ENCODE measurements around the gene PDILT. TPM values are rescaled to one million over a fixed set of nuclear protein-coding genes. Genes with fewer than 3 reads are reported as not detected.

Gene PDILT
- total and polyA plus RNA-seq, 2 of the 8 experiments (the other 6 are each of a cell fraction or from before 2014, with no cell fraction given): not detected

- H4K20me1 ChIP-seq (replicated peaks in 1 of 2; ENCODE audit: control insufficient read depth in 1 of 2, insufficient read depth in 2 of 2, low read length in 2 of 2): no peaks in the 10 kb centered on the region
- H4K91ac ChIP-seq (replicated peaks; ENCODE audit: insufficient read length, low read length): no peak overlapping the region
- CTCF ChIA-PET (ENCODE audit: partially characterized antibody): interaction anchor here (0.6 to 7.5 kb wide), 4 partner anchors 14 to 558 kb away, joined by 3 to 47 read pairs (median 4); no protein-coding TSS in a partner anchor
- no peak for TF ChIP-seq RBBP5 (IDR thresholded peaks at IDR 0.05; ENCODE audit: borderline replicate concordance, low read depth, low read length)
- TF ChIP-seq TCF12 (IDR thresholded peaks at IDR 0.05; ENCODE audit: low read depth, low read length): no peak
- TF ChIP-seq TAF7 (optimal IDR thresholded peaks at IDR 0.05; ENCODE audit: borderline replicate concordance, low read depth, low read length): no peak
- no peak for TF ChIP-seq KDM5A (IDR thresholded peaks at IDR 0.05; ENCODE audit: low read length)
- TF ChIP-seq RAD21 (IDR thresholded peaks at IDR 0.05 in 1 of 2, conservative IDR thresholded peaks at IDR 0.05 in 1 of 2; ENCODE audit: low read depth in 2 of 2, low read length in 2 of 2): no peak
- no peak for TF ChIP-seq POLR2A (IDR thresholded peaks at IDR 0.05; ENCODE audit: control extremely low read depth in 1 of 2, low read depth in 2 of 2, low read length in 2 of 2)
Observed at GRCh38 chr16:20334396-20334795, 70.1 kb downstream of the PDILT start.

More at GRCh38 chr16:20334396-20334795, 70.1 kb downstream of the PDILT start:
- Histone ChIP-seq H2BK120ac (replicated peaks; ENCODE audit: low read depth, low read length) (no peak overlapping the region), H3K9me3 (ENCODE audit: insufficient read depth in 2 of 2, low read depth in 1 of 2, low read length in 1 of 2) (no peaks in the 10 kb centered on the region), H2AFZ (ENCODE audit: low read length) (no peak overlapping the region), H3K18ac (ENCODE audit: extremely low read depth, low read length) (no peak overlapping the region), H3K23ac (ENCODE audit: insufficient read length) (no peak overlapping the region), H3K56ac (replicated peaks; ENCODE audit: insufficient read length, low read depth, low read length) (no peak overlapping the region), H3K14ac (ENCODE audit: insufficient read length) (no peak overlapping the region), H4K5ac (ENCODE audit: insufficient read length, low read depth, low read length) (no peak overlapping the region), H3K27ac (ENCODE audit: low read depth, low read length) (no peak overlapping the region), H3K9ac (replicated peaks in 1 of 4; ENCODE audit: extremely low read depth in 1 of 4, low read depth in 3 of 4, low read length in 3 of 4) (no peak overlapping the region), H3K4me3 (ENCODE audit: extremely low read depth in 1 of 4, insufficient read depth in 2 of 4, low read depth in 3 of 4, low read length in 4 of 4) (no peak overlapping the region), H3K27me3 (replicated peaks in 1 of 4; ENCODE audit: control insufficient read depth in 3 of 4, extremely low read depth in 1 of 4, insufficient read depth in 3 of 4, low read length in 3 of 4) (no peaks in the 10 kb centered on the region), H3K4ac (replicated peaks; ENCODE audit: insufficient read length, low read depth, low read length) (no peak overlapping the region), H3K79me2 (ENCODE audit: control insufficient read depth in 1 of 2, insufficient read depth in 2 of 2, low read length in 2 of 2) (no peaks in the 10 kb centered on the region), H3K4me1 (replicated peaks in 1 of 4; ENCODE audit: control insufficient read depth in 3 of 4, insufficient read depth in 4 of 4, low read length in 3 of 4) (peaks cover 0 to 2% (median 0%) of the 10 kb centered on the region in 4 experiments; a peak in 2 of 7 replicates), H2BK20ac (ENCODE audit: low read length) (no peak overlapping the region), H3K23me2 (ENCODE audit: low read depth, low read length) (no peaks in the 10 kb centered on the region), H3K36me3 (ENCODE audit: control insufficient read depth in 2 of 4, insufficient read depth in 4 of 4, low read length in 3 of 4) (no peaks in the 10 kb centered on the region), H4K8ac (ENCODE audit: extremely low read depth, insufficient read depth, low read length) (no peak overlapping the region), H3K79me1 (ENCODE audit: low read depth, low read length) (no peaks in the 10 kb centered on the region), H2BK5ac (ENCODE audit: low read depth, low read length) (no peak overlapping the region), H3K4me2 (ENCODE audit: insufficient read depth in 1 of 2, low read depth in 2 of 2, low read length in 2 of 2) (no peak overlapping the region), H2BK15ac (ENCODE audit: low read length) (no peak overlapping the region), H2AK5ac (ENCODE audit: low read depth, low read length) (no peak overlapping the region), H2BK12ac (ENCODE audit: low read depth, low read length) (no peak overlapping the region)
- POLR2A ChIA-PET (ENCODE audit: partially characterized antibody): no interaction called here
- no peak for DNase-seq (ENCODE audit: low read depth in 1 of 2, low spot score in 2 of 2)
- 87% methylated on average over 1 of the region's 1 CpG; no CpG with 5 or more reads in 1 of the 2 experiments for WGBS, 2 experiments (ENCODE audit: extremely low coverage in 1 of 2, insufficient coverage in 1 of 2, insufficient read length in 1 of 2, insufficient replicate concordance in 2 of 2, low coverage in 1 of 2, low lambda C conversion rate in 2 of 2, missing lambda C conversion rate in 1 of 2)
- no peak for FAIRE-seq

Data from H1 (cell line).